Heart right ventricle (tissue), 16 donors: ENCODE data around the gene GPR107. TPM values are rescaled to one million over a fixed set of nuclear protein-coding genes. Genes with fewer than 3 reads are reported as not detected.

Experiments
- ATAC-seq, 8 donors: fragments of 200-7000 bp; cut with Tn5 transposase; one replicate each; pipeline ENCODE4 v1.9.1; 2020; ENCODE audit warnings: mild to moderate bottlenecking in 8 of 8, moderate library complexity in 8 of 8, moderate number of reproducible peaks in 1 of 8
- DNase-seq, 2 donors: peaks; one replicate each; pipeline ENCODE4 v3.0.0-alpha.2; 2020
- H3K27ac ChIP-seq, 10 donors: fragments of 200-600 bp; sonication (generic) in 2 of 10; one replicate each; pipeline versions ENCODE4 v1.5.0 to v1.8.0; 2020 to 2022; ENCODE audit warnings: mild to moderate bottlenecking in 3 of 10
- H3K27me3 ChIP-seq, 7 donors: fragments of 200-600 bp; one replicate each; pipeline ENCODE4 v1.8.0; 2021 to 2022; ENCODE audit warnings: mild to moderate bottlenecking in 2 of 7
- H3K36me3 ChIP-seq, 9 donors: fragments of 200-600 bp; sonication (generic) in 1 of 9; one replicate each; pipeline versions ENCODE4 v1.5.0 to v1.8.0; 2020 to 2022; ENCODE audit warnings: mild to moderate bottlenecking in 2 of 9
- H3K4me1 ChIP-seq, 9 donors: fragments of 200-600 bp; sonication (generic) in 1 of 9; one replicate each; pipeline versions ENCODE4 v1.5.0 to v1.8.0; 2020 to 2022; ENCODE audit warnings: mild to moderate bottlenecking in 4 of 9
- H3K4me3 ChIP-seq, 10 donors: fragments of 200-600 bp; sonication (generic) in 2 of 10; one replicate each; pipeline versions ENCODE4 v1.5.0 to v1.8.0; 2020 to 2022; ENCODE audit warnings: mild to moderate bottlenecking in 7 of 10, moderate library complexity in 2 of 10
- H3K9me3 ChIP-seq, 11 donors: fragments of 200-600 bp in 10 of 11; sonication (generic) in 2 of 11; one replicate each; pipeline versions ENCODE4 v1.5.0 to v1.8.0; 2013 to 2022; ENCODE audit warnings: mild to moderate bottlenecking in 2 of 11, control low read depth in 1 of 11, moderate library complexity in 1 of 11
- CTCF ChIP-seq, 9 donors: fragments of 200-600 bp; sonication (generic) in 2 of 9; IDR thresholded peaks; one replicate each; pipeline versions ENCODE4 v1.5.0 to v1.8.0; 2021 to 2022; ENCODE audit warnings: antibody characterized with exemption in 9 of 9, mild to moderate bottlenecking in 5 of 9, moderate library complexity in 1 of 9
- WGBS, 2 donors: extraction: QIAGEN DNeasy Blood & Tissue Kit; methylation state at CpG; one replicate each; pipeline ENCODE4 v1.1.7; 2013; ENCODE audit warnings: inconsistent platforms in 1 of 2; 5-methylcytosine and 5-hydroxymethylcytosine counted together
- intact Hi-C, 10 donors: fragments of 100-400 bp; cut with DNase I; formaldehyde crosslinking; loops; one replicate each; pipeline versions ENCODE4 v1.11.1 to v1.14.2; 2022
- polyA plus RNA-seq, 2 donors: library from polyadenylated mRNA; stranded (reverse); fragments of 200-250 nt; gene quantifications; one replicate each; pipeline ENCODE4 v1.2.3, GENCODE V29; 2013
- total RNA-seq, 10 donors: library from RNA; stranded (reverse); fragmentation: NEBNext Ultra II Directional in 3 of 10; extraction: Animal tissue kit (Norgen Biotek cat#: 25700) in 3 of 10; gene quantifications; one replicate each; pipeline versions ENCODE4 v1.2.1 to v1.2.4, GENCODE V29; 2021 to 2023
- donor health status: Arrhythmogenic right ventricular cardiomyopathy.
- donor health status: ischemic (EF 13 %, LVEDD 7.1; RV severe dilation, severe dysfunction).
- donor health status: healthy with polysubstance abuse.
- donor health status: DM: no; HTN: yes; CAD: no.
- donor health status: DM: no; HTN: no; CAD: no.
- donor health status: ischemic (EF 25% LVEDD 6.9; RV normal size, moderate dysfunction).
- donor health status: ischemic (EF 25% LVEDD 5.7; RV mildly dilated, moderate dysfunction).
- donor health status: healthy.
- donor health status: DM: yes; HTN: yes; CAD: no.
- donor health status: Ischemic cardiomyopathy.
- donor health status: ischemic (EF 35%, LVEDD 5.7; RV mildly dilated, moderate dysfunction).
- donor health status: nonischemic (EF 11% LVEDD 7.7; RV severe dilation, severe dysfunction).
- donor health status: DM: yes; HTN: yes; CAD: no.
- donor health status: PGD.
- donor health status: ischemic (EF 29% LVEDD 5.4; RV normal size, mild dysfunction).
- donor health status: nonischemic (EF 23%, LVEDD 6.1; RV moderate dilation, normal function).

GPR107 gene
- total and polyA plus RNA-seq, 12 donors: 6.7 to 35.6 (median 23.9) TPM

- no peak for TF ChIP-seq CTCF (IDR thresholded peaks at IDR 0.05)
- peaks cover 2 to 18% (median 11%) of the 10 kb centered on the region in 9 donors for H3K4me1 ChIP-seq
Observed at GRCh38 chr9:130180516-130180915, 126.8 kb downstream of the GPR107 start.

GRCh38 chr9:130181678-130182380, 128.1 kb downstream of the GPR107 start:
- no peaks in the 10 kb centered on the region for H3K27me3 ChIP-seq

More at GRCh38 chr9:130180516-130180915, 126.8 kb downstream of the GPR107 start:
- ATAC-seq (no peak), DNase-seq (no peak)
- no peak overlapping the region for H3K27ac ChIP-seq
- H3K27me3 ChIP-seq: no peaks in the 10 kb centered on the region
- no peaks in the 10 kb centered on the region for H3K9me3 ChIP-seq
- 89 to 91% methylated on average over 12 of the region's 12 CpGs for WGBS, 2 donors
- H3K36me3 ChIP-seq: no peaks in the 10 kb centered on the region
- H3K4me3 ChIP-seq: no peak overlapping the region
- intact Hi-C loops: no loop called here

DNA sequence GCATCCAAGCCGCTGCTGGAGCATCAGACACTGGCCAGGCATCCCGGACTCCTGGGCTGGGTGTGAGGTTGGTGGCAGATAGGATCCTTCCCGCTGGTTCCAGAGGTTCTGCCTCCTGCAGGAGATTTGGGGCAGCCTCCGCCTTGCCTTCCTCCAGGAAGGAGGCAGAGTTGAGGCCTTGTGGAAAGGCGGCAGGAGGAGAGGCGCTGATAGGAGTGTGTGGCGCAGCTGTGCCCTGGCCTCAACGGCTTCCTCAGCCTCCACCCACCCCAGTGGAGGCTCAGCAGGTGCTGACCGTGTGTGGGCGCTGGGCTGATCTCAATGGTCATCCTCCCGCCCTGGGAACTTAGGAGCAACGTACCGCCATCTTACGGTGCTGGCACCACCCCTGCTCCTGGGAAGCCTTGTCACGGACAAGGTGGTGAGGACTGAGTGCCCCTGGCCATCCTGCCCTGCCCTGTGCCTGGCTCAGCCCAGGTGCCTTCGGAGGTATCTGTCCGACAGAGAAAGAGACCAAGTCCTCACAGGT, 128.7 kb downstream of the GPR107 start:
- DNase-seq (no peak), ATAC-seq (no peak)
- Histone ChIP-seq H3K27ac (peak overlapping the region in 1 of 10 donors; percentile 12), H3K4me1 (peaks cover 5 to 37% (median 17%) of the 10 kb centered on the region in 9 donors), H3K9me3 (no peaks in the 10 kb centered on the region), H3K36me3 (no peaks in the 10 kb centered on the region), H3K27me3 (no peaks in the 10 kb centered on the region), H3K4me3 (no peak overlapping the region)
- no peak for TF ChIP-seq CTCF (IDR thresholded peaks at IDR 0.05)
- WGBS, 2 donors: 89 to 92% methylated on average over 17 of the region's 17 CpGs
- intact Hi-C loops: no loop called here

More at GRCh38 chr9:130181678-130182380, 128.1 kb downstream of the GPR107 start:
- H3K27ac ChIP-seq: no peak overlapping the region
- 87 to 92% methylated on average over 32 to 33 of the region's 33 CpGs for WGBS, 2 donors
- peaks cover 2 to 31% (median 15%) of the 10 kb centered on the region in 9 donors for H3K4me1 ChIP-seq
- no peak for DNase-seq
- no peak for ATAC-seq
- TF ChIP-seq CTCF (IDR thresholded peaks at IDR 0.05): no peak
- H3K9me3 ChIP-seq: no peaks in the 10 kb centered on the region
- no peaks in the 10 kb centered on the region for H3K36me3 ChIP-seq
- H3K4me3 ChIP-seq: no peak overlapping the region
- intact Hi-C loops: no loop called here

DNA sequence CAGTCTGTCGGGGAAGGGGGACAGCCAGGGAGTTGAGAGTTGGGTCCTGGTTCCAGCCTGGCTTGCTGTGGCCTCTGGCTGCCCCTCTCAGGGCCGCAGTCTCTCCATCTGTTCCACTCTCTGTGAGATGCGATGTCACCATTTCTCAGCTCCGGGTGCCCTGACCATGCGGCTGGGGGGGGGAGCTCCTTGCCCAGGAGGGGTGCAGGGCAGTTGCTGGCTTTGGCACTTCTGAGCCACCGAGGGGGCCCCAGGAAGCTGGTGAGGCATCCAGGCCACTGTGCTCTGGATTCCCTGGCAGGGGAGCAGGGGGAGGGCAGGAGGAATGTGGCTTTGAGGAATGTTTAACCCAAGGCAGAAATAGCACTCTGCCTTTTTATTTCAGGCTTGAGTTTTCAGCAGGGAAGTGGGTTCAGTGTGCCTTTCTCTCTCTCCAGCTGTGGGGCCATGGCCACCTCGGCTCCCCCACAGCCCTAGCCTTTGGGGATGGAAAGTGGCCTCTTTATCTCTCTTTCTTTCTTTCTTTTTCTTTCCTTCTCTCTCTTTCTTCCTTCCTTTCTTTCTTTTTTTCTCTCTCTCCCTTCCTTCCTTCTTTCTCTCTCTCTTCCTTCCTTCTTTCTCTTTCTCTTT, 129.5 kb downstream of the GPR107 start:
- WGBS, 2 donors: 31 to 32% methylated on average over 7 of the region's 7 CpGs
- Histone ChIP-seq H3K27me3 (no peaks in the 10 kb centered on the region), H3K4me1 (peaks cover 5 to 40% (median 17%) of the 10 kb centered on the region in 9 donors), H3K4me3 (no peak overlapping the region), H3K9me3 (no peaks in the 10 kb centered on the region), H3K27ac (peak overlapping the region in 7 of 10 donors; percentile 4 to 62 (median 28)), H3K36me3 (no peaks in the 10 kb centered on the region)
- TF ChIP-seq CTCF (IDR thresholded peaks at IDR 0.05): no peak
- intact Hi-C loops: no loop called here
- ATAC-seq: peak in 3 of 8 donors; percentile 13 to 34 (median 29)
- no peak for DNase-seq
